SU-DHL-6 (cell line): ENCODE measurements around the gene SENP2.
"Not testable (repeated sequence)": the region's sequence is repeated elsewhere in the genome, so short reads cannot be mapped to it uniquely, and the experiment has no call there.

Source experiments
- H2AFZ ChIP-seq: fragments of 200-600 bp; sonication (generic); 2 replicates; pipeline ENCODE4 v1.6.1; 2014; ENCODE audit warnings: low read depth, mild to moderate bottlenecking, moderate library complexity, mixed read lengths, antibody characterized with exemption, low read length; ENCODE audit not compliant: severe bottlenecking
- H3F3A ChIP-seq: fragments of 200-600 bp; shearing (Covaris generic); 2 replicates; pipeline ENCODE4 v1.6.0; 2016; ENCODE audit warnings: antibody characterized with exemption, mild to moderate bottlenecking; ENCODE audit not compliant: insufficient read depth
- H3K27ac ChIP-seq: fragments of 200-600 bp; sonication (generic); 2 replicates; pipeline ENCODE4 v1.5.1; 2016; ENCODE audit warnings: low read depth, mild to moderate bottlenecking, low read length, moderate library complexity, mixed read lengths
- H3K27me3 ChIP-seq: fragments of 200-600 bp; sonication (generic), shearing (Covaris generic); 2 replicates; pipeline ENCODE4 v1.6.0; 2014; ENCODE audit warnings: mild to moderate bottlenecking, low read length
- H3K36me3 ChIP-seq: fragments of 200-600 bp; sonication (generic); 2 replicates; pipeline ENCODE4 v1.6.1; 2014; ENCODE audit warnings: mild to moderate bottlenecking, low read length, mixed read lengths
- H3K4me2 ChIP-seq: fragments of 300-600, 200-600 bp; shearing (Covaris generic), sonication (generic); 2 replicates; pipeline ENCODE4 v1.6.0; 2014; ENCODE audit warnings: low read length, low read depth, mild to moderate bottlenecking; ENCODE audit not compliant: poor library complexity, severe bottlenecking
- H3K4me3 ChIP-seq: fragments of 200-600 bp; sonication (generic); 2 replicates; pipeline ENCODE4 v1.5.1; 2014; ENCODE audit warnings: antibody characterized with exemption, low read length, mild to moderate bottlenecking, mixed read lengths; ENCODE audit not compliant: insufficient read depth, poor library complexity, severe bottlenecking
- H3K79me2 ChIP-seq: fragments of 200-600 bp; sonication (generic); 2 replicates; pipeline ENCODE4 v1.6.1; 2014; ENCODE audit warnings: mild to moderate bottlenecking, low read length, moderate library complexity; ENCODE audit not compliant: insufficient read depth
- H3K9ac ChIP-seq: fragments of 200-600 bp; sonication (generic); 2 replicates; pipeline ENCODE4 v1.7.0; 2014; ENCODE audit warnings: mild to moderate bottlenecking, low read length
- H3K9me2 ChIP-seq: fragments of 200-600 bp; sonication (generic); replicated peaks from 2 replicates; pipeline ENCODE4 v1.6.1; 2014; ENCODE audit warnings: low read length; ENCODE audit not compliant: insufficient read depth
- H3K9me3 ChIP-seq: fragments of 200-600 bp; sonication (generic); 2 replicates; pipeline ENCODE4 v1.6.1; 2014; ENCODE audit warnings: low read length, mixed read lengths; ENCODE audit not compliant: insufficient read depth
- H4K20me1 ChIP-seq: fragments of 200-600 bp; sonication (generic); 2 replicates; pipeline ENCODE4 v1.6.1; 2014; ENCODE audit warnings: low read depth, mild to moderate bottlenecking, antibody characterized with exemption, low read length, moderate library complexity, mixed read lengths
- CTCF ChIP-seq: fragments of 200-600 bp; sonication (generic); IDR thresholded peaks from one replicate; pipeline ENCODE4 v1.5.1; 2017; ENCODE audit warnings: antibody characterized with exemption, mild to moderate bottlenecking, low read length, moderate library complexity; ENCODE audit not compliant: insufficient read depth, poor library complexity, severe bottlenecking
- EZH2phosphoT487 ChIP-seq: fragments of 200-600 bp; sonication (generic), shearing (Covaris generic); conservative IDR thresholded peaks from 2 replicates; pipeline ENCODE4 v1.6.1; 2018; ENCODE audit warnings: mild to moderate bottlenecking, antibody characterized with exemption, low read length, moderate library complexity, mixed read lengths

SENP2 gene

GRCh38 chr3:185561374-185561943 is 24.6 kb upstream of the SENP2 start:
- TF ChIP-seq EZH2phosphoT487 (no peak), CTCF (no peak)
- no peaks in the 10 kb centered on the region for H3K79me2 ChIP-seq
- no peaks in the 10 kb centered on the region for H3K9me3 ChIP-seq
- no peaks in the 10 kb centered on the region for H4K20me1 ChIP-seq
- no peak overlapping the region for H2AFZ ChIP-seq
- no peaks in the 10 kb centered on the region for H3K9me2 ChIP-seq
- H3K4me2 ChIP-seq, result no peak overlapping the region
- no peak overlapping the region for H3K9ac ChIP-seq
- no peaks in the 10 kb centered on the region for H3F3A ChIP-seq
- no peaks in the 10 kb centered on the region for H3K36me3 ChIP-seq
- H3K27ac ChIP-seq, result no peak overlapping the region
- H3K4me3 ChIP-seq, result no peak overlapping the region
- no peaks in the 10 kb centered on the region for H3K27me3 ChIP-seq

GRCh38 chr3:185561958-185562357 is 24.1 kb upstream of the SENP2 start:
- no peak overlapping the region for H3K4me3 ChIP-seq
- TF ChIP-seq CTCF (no peak), EZH2phosphoT487 (no peak)
- H3K9ac ChIP-seq, result no peak overlapping the region
- H3K79me2 ChIP-seq, result no peaks in the 10 kb centered on the region
- no peak overlapping the region for H3K4me2 ChIP-seq
- no peaks in the 10 kb centered on the region for H3K27me3 ChIP-seq
- no peaks in the 10 kb centered on the region for H3K36me3 ChIP-seq
- no peak overlapping the region for H3K27ac ChIP-seq
- no peaks in the 10 kb centered on the region for H3K9me3 ChIP-seq
- H2AFZ ChIP-seq, result no peak overlapping the region
- no peaks in the 10 kb centered on the region for H3F3A ChIP-seq
- H4K20me1 ChIP-seq, result no peaks in the 10 kb centered on the region
- H3K9me2 ChIP-seq, result no peaks in the 10 kb centered on the region

- Histone ChIP-seq H3K4me2 (no peak overlapping the region), H3K36me3 (no peaks in the 10 kb centered on the region), H4K20me1 (no peaks in the 10 kb centered on the region), H3K27me3 (no peaks in the 10 kb centered on the region), H3K79me2 (no peaks in the 10 kb centered on the region), H3K27ac (no peak overlapping the region), H3K9me3 (no peaks in the 10 kb centered on the region), H3F3A (no peaks in the 10 kb centered on the region), H3K9ac (no peak overlapping the region), H2AFZ (no peak overlapping the region), H3K9me2 (no peaks in the 10 kb centered on the region), H3K4me3 (no peak overlapping the region)
- no peak for TF ChIP-seq EZH2phosphoT487
- TF ChIP-seq CTCF, result no peak
Measured at GRCh38 chr3:185572183-185572582, 13.9 kb upstream of the SENP2 start.

- H4K20me1 ChIP-seq, H3K79me2 ChIP-seq, H3K9ac ChIP-seq, H3K9me2 ChIP-seq, H2AFZ ChIP-seq, H3K27me3 ChIP-seq, H3F3A ChIP-seq, H3K4me2 ChIP-seq, H3K9me3 ChIP-seq, H3K4me3 ChIP-seq, H3K36me3 ChIP-seq, H3K27ac ChIP-seq: not testable (repeated sequence)
Measured at GRCh38 chr3:185575108-185575869, 10.8 kb upstream of the SENP2 start.
